HG02884 (cell line): ENCODE measurements around the gene NUCKS1.

ENCODE experiments used
- ATAC-seq: cut with Tn5 transposase; IDR thresholded peaks from one replicate; pipeline ENCODE4 v1.9.1; 2021; ENCODE audit warnings: mild to moderate bottlenecking, moderate library complexity; ENCODE audit not compliant: unreplicated experiment

Gene NUCKS1

GRCh38 chr1:205701891-205702290 lies 48.1 kb downstream of the NUCKS1 start:
- no peak for ATAC-seq

- ATAC-seq: no peak
Measured at GRCh38 chr1:205701420-205701819, 48.6 kb downstream of the NUCKS1 start.

DNA sequence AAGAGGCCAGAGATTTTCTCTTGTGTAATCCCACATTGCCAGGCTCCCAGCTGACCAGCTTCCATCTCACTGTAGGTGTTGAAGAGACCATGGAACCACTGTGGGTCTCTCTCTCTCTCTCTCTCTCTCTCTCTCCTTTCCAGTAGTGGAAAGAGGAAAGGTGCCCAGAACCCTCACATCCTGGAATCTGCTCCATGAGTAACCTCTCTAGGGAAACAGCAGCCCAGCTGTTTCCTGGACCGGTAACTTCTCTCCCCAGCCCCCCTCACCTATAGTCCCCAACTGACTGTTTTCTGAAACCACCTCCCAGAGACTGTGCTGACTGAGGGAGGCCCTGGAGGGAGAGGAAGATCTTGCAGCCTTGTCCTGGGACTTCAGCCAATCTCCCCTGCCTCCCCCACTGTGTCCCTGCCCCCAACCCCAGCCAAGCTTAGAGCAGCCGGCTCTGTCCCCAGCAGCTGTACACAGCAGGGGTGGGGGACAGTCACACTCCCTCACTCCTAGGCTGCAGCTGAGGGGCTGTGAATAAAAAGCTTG lies 49.0 kb downstream of the NUCKS1 start:
- no peak for ATAC-seq

DNA sequence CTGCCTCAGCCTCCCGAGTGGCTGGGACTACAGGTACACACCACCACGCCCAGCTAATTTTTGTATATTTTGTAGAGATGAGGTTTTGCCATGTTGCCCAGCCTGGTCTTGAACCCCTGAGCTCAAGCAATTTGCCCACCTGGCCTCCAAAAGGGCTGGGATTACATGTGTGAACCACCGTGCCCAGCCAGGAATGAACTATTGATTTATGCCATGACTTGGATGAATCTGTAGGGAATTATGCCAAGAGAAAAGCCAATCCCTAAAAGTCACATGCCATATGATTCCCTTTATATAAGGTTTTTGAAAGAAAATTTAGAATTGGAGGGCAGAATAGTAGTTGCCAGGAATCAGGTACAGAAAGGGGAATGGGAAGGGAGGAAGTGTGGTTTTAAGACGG lies 50.6 kb downstream of the NUCKS1 start:
- ATAC-seq: no peak

DNA sequence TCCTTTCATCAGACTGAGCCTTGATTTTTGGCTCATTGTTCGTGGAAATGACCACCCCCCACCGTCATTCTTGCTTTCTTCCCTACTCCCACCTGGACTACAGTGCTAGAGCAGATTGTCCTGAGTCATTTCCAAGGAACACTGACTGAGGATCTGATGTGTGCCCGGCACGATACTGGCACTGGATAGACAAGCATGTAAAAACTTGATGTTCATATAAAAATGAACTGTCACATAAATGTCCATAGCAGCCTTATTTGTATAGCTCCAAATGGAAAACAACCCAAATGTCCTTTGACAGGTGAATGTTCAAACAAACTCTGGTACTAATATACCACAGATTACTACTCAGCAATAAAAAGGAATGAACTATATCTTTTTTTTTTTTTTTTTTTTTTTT lies 51.1 kb downstream of the NUCKS1 start:
- no peak for ATAC-seq

DNA sequence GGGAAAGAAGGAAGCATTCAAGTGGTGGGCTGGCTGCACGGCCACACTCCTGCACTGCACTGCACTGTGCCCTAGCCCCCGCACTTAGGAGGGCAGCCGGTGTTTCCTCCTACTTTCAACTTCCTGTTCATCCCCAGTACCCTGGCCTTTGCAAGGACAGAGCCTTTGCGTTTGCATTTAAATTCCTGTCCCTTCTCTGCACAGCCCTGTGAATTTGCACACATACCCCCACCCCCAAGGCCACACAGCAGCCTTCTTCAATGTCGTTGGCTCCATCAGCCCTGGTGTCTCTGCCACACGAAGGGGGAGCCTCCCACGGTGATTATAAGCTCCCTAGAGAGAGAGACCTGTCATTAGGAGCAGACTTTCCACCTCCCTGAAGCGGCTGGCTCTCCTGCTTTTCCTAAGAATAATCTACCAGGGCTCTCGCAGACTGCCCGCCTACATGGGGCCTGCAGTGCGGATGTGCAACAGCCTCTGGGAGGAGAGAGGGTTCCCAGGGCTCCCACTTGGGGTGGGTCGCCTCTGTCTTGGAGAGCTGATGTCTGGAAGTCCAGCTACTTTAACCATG lies 56.5 kb downstream of the NUCKS1 start:
- no peak for ATAC-seq

DNA sequence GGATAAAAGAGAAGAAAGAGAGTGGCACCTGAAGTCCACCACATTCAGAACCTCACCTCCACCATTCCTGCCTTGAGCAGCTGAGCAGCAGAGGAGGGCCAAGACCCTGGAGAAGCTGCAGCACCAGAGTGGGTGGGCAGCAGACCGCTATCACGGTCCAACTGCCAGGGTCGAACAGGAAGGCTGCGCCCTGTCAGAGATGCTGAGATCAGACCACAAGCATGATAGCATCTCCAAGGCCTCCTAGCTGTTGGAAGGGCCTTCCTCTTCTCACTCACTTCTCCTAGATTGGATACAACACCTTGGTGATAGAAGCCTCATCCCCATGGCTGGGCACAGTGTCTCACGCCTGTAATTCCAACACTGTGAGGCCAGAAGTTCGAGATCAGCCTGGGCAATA lies 57.6 kb downstream of the NUCKS1 start:
- no peak for ATAC-seq

DNA sequence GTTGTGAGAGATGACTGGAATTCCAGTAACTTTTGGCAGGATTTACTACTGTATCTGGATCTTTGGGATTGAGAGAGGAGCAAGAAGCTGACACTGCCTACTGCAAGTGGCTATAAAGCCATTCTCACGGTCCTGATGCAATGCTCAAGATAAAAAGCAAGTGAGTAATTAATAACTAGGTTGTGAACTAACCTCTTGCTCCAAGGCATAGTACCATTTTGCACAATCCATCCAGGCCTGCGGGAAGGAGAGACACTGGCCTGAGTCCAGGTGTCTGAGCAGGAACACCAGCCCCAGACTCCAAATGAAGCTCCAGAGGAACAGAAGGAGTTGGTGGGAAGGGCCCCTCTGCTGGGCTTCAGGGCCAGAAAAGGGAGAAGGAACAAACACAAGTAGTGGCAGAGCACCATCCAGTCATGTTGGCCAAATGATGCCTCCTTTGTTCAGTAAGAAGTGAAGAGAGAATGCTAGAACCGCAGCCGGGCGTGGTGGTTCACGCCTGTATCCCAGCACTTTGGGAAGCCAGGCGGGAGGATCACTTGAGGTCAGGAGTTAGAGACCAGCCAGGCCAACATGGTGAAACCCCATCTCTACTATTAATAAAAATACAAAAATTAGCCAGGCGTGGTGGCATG lies 59.7 kb downstream of the NUCKS1 start:
- ATAC-seq: no peak

GRCh38 chr1:205689479-205689878 lies 60.5 kb downstream of the NUCKS1 start:
- no peak for ATAC-seq

GRCh38 chr1:205688171-205689080 lies 61.6 kb downstream of the NUCKS1 start:
- ATAC-seq: no peak

DNA sequence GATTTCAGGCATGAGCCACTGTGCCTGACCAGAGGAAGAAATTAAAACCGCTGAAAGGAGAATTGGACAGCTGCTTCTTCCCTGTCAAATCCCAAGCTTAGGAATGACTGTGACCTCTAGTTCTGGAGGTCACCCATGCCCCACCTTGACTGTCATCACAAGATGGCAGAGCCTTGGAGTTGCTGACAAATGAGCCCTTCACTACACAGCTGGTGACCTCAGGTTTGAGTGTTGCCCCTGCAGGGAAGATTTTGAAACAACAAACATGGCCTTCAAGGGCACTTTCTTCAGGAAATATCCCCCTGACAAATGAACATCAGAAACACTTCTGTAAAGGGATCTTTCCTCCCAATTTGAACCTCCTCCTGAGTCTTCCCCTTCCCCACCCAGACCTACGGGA lies 62.7 kb downstream of the NUCKS1 start:
- ATAC-seq: no peak

DNA sequence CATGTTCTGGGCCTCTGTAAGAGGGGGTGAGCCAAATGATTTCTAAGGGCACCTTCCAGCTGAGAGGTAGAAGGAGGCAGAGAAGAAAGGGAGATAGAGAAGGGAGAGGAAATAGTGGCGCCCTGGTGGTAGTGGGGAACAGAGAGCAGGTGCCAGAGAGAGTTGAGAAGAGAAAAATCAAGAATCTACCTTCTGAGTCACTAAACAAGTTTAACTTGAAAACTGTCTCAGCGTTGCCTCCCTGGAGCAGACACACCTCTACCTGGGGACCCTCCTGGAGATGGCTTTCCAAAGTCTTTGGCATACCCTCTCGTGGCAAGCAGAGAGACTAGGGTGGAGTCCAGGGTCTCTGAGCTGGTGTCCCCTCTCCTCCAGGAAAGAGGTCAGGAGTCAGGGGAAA lies 68.6 kb downstream of the NUCKS1 start:
- ATAC-seq: no peak

GRCh38 chr1:205680073-205680851 lies 69.7 kb downstream of the NUCKS1 start, which contains the start of gene SLC45A3:
TSS of gene SLC45A3 (minus strand) at chr1:205680509. CDS start at chr1:205664656, 15,853 bp downstream.
- ATAC-seq: no peak

DNA sequence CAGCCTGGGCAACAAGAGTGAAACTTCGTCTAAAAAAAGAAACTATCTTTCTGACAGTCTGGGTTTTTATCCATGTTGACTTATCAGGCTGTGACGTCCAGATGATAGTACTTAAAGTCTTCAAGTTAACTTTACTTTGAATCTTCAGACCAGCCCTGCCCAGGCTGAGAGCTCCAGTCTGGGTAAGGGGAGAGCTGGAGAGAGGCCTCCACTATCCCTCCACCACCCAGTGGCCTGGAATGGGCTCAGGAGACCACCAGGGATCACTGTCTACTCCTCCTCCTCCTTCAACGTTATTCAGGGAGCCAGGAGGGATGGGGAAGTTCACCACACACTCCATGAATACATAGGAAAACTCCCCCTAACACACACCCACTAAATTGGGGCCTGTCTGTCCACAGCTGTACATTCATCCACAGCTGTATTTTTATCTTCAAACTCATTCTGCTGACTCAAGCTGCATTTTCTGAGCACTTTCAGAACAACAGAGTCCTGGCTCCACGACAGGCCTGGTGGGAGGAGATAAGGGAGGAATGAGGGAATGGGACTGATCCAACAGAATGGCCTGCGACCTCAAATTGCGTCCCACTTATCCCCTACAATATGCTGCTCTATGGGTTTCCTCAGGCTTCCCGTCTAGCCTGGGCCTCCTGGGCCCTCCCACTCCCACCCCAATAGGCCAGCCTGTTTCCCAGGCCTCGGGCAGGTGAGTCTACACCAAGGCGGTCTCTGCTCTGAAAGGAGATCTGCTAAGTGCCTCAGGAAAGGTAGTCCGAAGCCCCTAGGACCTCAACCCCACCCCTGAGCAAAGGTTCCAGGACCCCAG lies 71.5 kb downstream of the NUCKS1 start:
- ATAC-seq: no peak

DNA sequence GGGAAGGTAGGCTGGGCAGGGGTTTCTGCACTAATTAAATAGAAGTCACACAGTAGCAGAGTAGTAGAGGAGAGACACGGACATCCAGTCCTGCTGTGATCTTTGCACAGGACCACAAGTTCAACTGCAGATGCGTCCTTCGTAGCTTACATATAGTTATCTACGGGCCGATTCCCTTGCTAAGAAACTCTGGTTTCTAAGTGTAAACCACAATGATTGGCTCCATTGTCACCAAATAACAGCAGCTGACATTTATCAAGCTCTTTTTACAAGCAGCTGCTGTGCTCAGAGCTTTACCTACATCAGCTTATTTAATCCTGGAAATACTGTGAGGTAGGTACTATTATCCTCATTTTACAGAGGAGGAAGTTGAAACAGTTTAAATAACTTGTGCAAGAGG lies 72.8 kb downstream of the NUCKS1 start:
- no peak for ATAC-seq

DNA sequence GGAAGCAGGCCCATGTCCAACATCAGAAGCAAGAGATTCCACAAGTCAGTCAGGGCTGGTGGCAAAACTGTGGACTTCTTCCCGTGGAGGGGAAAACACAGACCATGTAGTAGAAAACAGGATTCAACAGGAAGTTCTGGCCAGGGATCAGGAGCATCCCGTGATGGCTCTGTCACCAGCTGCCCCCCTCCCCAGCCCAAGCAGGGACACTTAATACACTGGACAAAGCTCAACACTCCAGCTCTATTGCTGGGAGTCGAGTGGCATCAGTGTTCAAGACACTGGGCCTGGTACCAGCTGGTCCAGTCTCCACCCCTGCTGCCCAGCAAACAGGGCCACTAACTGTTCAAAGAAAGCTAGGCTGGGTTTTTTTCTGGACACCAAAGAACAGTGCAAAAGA lies 73.4 kb downstream of the NUCKS1 start:
- no peak for ATAC-seq

- no peak for ATAC-seq
Measured at GRCh38 chr1:205676002-205676401, 74.0 kb downstream of the NUCKS1 start.

GRCh38 chr1:205675247-205675646 lies 74.7 kb downstream of the NUCKS1 start:
- ATAC-seq: no peak

DNA sequence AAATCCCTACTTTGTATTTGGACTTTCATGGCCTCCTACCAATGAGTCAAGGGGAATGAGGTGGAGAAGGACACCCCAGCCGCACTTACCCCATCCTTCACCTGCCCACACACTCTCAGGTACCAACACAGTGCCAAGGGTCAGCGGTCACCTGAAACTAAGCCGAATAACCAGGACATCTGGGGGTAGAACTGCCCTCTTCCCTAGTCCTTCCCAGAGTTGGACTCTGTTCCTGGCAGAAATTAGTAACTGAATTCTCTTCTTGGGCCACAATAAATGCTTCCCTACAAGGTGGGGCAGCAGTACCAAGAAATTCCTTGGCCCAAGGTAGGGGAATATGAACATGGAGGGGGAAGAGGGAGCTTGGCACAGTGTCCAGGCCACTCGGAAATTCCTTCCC lies 77.0 kb downstream of the NUCKS1 start:
- no peak for ATAC-seq

GRCh38 chr1:205672395-205672889 lies 77.5 kb downstream of the NUCKS1 start:
- no peak for ATAC-seq
